Measurements from ENCODE around the gene MOB3B. TPM values are rescaled to one million over a fixed set of nuclear protein-coding genes. Genes with fewer than 3 reads are reported as not detected.

MOB3B gene
- total RNA-seq, 1 experiment from 2014 or later = not detected

- in situ Hi-C loops (cut with HindIII; ENCODE audit: low pct_unique_long_range_greater_than_20kb, low sequenced_read_pairs) = no loop called here
- DNase-seq (ENCODE audit: low read depth, low spot score) = no peak
These were observed 253.2 kb downstream of the MOB3B start for GRCh38 chr9:27276193-27277030.

Other genes starting within 250 kb of the MOB3B start
- not detected in 2 replicates for gene EQTN, start 232.7 kb downstream of the MOB3B start, total RNA-seq (2014; rRNA removed; shearing (Covaris generic))
- gene IFNK, start 5.5 kb downstream of the MOB3B start, total RNA-seq (2014; rRNA removed; shearing (Covaris generic)) = not detected in 2 replicates
- gene C9orf72, start 43.7 kb upstream of the MOB3B start, total RNA-seq (2014; rRNA removed; shearing (Covaris generic)) = not detected in 2 replicates

Measured in SK-MEL-5 (cell line).